ENCODE measurements around the gene BEX5.
"Not testable (repeated sequence)": the region's sequence is repeated elsewhere in the genome, so short reads cannot be mapped to it uniquely, and the experiment has no call there.

The BEX5 gene

DNA sequence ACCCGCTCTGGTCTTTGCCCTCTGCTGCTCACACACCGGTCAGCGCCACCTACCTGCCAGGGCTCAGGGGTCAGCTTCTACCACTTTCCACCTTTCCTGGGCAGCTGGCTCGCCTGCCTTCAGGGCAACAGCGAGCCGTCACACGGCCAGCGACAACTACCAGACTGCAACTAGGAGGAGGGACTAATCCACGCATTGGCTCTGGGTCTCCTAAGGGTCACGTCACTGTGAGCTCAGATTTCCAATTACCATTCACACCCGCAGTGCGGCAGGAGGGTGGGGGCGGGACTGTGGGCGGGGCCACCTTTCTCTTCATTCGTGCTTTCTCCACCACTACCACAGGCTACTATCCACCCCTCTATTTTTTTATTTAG is at the start of gene BEX5:
BEX5 (minus strand) TSS at position 172 of the 374 bp plus-strand sequence. CDS start 1,712 bp downstream, outside the sequence.
- DNase-seq (ENCODE audit: low read depth) = no peak

- no peak for DNase-seq (ENCODE audit: low read depth)
Observed at GRCh38 chrX:102185967-102186720, 30.4 kb upstream of the BEX5 start.

DNA sequence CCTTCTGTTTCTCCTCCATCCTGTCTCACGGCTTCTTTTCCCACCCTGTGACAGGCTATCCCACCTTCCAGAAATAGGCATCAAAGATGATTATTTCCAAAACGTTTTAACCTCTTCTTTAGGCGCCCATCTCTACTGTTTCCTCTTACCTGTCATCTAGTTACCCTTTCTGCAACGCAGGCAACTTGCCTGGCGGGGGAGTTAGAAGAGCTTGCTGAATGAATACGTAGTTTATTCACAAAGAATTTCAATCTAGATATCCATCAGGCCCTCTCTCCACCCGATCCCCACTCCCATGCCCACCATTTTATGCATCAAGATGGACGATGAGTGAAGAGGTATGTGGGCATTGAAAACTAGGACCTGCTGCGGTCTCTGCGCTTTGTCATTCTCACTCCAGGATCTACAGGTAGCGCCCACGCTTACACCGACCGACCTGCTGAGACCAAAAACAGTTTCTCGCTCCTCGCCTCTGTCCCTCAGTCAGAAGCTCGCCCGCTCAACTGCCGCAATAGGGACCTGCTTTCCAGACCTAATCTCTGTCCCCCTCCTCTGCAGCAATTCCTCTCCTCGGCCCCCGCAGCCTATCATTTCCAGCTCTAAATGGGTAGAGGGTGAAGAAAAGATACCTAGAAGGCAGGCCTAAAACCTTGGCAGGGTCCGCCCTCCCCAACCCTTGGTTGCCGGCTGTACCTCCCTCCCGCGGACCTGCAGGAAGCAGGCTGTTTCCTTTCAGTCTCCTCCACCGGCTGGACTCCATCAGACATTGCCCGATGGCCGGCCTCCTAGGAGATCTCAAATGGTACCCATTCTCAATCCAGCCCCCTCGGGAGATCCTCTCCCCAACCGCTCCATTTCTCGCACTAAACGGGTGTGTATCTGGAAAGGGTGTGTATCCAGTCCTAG is 624 bp downstream of the BEX5 start:
- DNase-seq (ENCODE audit: low read depth) = no peak

DNA sequence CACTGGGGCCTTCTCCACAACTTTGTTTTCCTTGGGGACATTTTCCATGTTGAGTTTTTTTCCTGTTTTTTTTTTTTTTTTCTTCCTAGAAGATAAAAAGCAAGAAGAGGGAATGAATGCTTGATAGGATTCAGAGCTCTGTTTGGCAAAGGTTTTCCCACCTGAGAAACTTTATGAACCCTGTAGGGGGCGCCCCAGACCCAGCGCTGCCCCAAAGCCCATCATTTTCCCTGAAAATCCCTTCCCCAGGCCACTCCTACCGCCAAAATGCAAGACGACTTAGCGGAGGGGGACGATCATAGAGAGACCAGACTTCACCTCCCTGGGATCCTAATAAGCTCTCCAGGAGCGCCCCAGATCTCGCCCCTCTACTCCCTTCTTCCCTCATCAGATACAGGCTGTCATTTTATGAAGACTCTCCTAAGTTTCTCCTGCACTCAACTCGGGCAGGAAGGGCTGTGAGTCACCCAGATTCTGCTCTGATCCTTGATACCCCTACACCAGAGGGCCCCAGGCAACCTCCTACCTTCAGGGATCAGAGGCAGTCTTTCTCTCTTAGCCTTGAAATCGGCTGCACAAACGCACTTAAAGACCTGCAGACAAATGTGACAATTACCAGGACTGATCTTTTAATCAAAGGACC is 1.4 kb downstream of the BEX5 start:
- DNase-seq (ENCODE audit: low read depth) = no peak

GRCh38 chrX:102142274-102142673 is 13.5 kb downstream of the BEX5 start, which contains the start of gene TCEAL6:
Gene TCEAL6, minus strand, starts transcription at chrX:102142481.
- not testable (repeated sequence) for DNase-seq (ENCODE audit: low read depth)

DNA sequence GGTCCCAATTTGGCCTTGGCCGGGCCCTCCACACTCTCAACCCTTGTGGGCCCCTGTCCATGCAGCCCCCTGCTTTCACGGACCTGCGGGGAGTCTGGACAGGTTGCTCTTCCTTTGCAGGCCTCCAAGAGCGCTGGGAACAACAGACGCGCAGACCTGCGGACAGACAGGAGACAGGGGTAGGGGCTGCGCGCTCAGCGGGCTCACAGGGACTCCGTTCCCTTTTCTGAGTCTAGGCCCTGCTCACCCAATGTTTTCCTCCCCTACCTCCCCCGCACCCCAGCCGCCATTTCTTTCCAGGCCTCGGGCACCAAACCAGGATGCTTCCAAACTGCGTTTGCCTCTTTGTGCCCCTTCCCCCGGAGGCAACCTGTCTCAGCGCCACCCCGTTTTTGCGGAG is 14.1 kb downstream of the BEX5 start:
- DNase-seq (ENCODE audit: low read depth) = not testable (repeated sequence)

DNA sequence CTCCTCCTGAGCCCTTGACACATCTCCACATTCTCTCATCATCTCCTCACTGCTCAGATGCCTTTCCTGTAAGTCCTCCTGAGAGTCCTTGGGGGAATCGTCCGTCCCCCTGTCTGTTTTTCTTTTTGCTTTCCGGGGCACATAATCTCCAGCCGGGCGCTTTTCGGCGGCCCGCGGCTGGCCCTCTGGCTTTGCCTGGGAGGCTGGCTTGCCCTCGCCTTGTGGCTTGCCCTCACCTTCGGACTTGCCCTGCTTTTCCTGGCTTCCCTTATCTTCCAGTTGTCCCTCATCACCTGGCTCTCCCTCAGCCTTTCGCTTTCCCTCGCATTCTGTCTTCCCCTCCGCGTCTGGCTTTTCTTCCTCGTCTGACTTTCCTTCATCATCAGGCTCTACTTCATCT is 14.9 kb downstream of the BEX5 start:
- not testable (repeated sequence) for DNase-seq (ENCODE audit: low read depth)

DNA sequence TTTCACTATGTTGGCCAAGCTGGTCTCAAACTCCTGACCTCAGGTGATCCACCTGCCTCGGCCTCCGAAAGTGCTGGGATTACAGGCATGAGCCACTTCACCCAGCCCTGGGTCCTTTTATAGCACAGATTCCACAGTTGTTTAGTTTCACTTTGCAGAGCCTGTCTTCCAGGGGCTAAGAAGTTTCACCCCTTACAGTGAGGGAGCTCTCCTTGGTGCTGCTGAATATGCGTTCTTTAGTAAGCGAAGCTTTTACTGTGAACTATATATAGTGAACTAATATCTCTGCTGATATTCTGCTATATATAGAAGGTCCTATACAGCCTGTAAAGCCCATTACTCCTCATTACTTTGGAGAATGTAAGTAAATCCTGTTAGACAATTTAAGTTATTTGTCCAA is 17.7 kb downstream of the BEX5 start:
- no peak for DNase-seq (ENCODE audit: low read depth)

DNA sequence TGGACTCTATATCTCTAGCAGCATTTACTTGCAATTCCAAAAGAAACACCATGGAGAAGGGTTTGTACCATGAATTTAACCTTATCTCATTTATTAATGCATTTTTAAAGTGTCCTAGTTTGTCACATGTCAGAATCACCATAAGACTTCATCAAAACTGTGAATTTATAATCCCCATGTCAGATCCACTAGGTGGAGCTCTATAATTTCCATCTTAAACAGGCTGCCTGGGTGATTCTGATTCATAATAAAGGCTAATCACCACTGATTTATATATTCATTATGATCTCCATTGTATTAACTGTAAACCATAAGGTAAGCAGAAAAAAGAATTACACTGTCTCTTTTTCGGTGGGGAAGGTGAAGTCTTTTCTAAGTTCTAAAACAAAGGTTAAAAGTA is 26.3 kb downstream of the BEX5 start:
- DNase-seq (ENCODE audit: low read depth) = no peak

DNA sequence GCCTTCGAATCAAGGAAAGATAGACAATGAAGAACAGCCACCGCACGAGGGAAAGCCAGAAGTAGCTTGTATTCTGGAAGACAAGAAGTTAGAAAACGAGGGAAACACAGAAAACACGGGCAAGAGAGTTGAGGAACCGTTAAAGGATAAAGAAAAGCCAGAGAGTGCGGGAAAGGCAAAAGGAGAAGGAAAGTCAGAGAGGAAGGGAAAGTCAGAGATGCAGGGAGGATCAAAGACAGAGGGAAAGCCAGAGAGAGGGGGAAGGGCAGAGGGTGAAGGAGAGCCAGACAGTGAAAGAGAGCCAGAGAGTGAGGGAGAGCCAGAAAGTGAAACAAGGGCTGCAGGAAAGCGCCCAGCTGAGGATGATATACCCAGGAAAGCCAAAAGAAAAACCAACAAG is 28.9 kb downstream of the BEX5 start:
- DNase-seq (ENCODE audit: low read depth) = no peak

- not testable (repeated sequence) for DNase-seq (ENCODE audit: low read depth)
Observed at GRCh38 chrX:102126080-102126818, 29.5 kb downstream of the BEX5 start.

DNA sequence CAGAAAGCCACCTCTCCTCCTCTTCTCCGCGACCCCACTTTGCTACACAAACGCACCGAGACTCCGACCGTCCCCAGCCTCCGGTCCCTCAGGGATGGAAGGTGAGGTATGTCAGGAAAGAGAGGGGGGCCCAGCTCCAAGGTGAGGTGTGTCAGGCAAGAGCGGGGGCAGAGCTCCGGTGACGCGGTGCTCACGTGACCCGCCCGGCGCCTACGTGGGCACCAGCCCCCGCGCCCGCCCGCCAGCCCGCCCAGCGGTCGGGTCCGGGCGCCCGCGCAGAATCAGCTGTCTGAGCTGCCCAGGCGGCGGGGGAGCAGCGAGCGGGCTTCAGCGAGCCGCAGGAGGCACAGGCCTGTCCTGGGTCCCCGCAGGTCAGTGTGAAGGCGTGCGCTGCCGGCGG is 30.3 kb downstream of the BEX5 start, which contains the start of gene TCEAL2:
TCEAL2 (plus strand) TSS at position 244 of the 400 bp plus-strand sequence. CDS start 1,152 bp downstream, outside the sequence.
- DNase-seq (ENCODE audit: low read depth) = not testable (repeated sequence)

GRCh38 chrX:102125014-102125413 is 30.8 kb downstream of the BEX5 start:
- not testable (repeated sequence) for DNase-seq (ENCODE audit: low read depth)

GRCh38 chrX:102115748-102116147 is 40.0 kb downstream of the BEX5 start:
- no peak for DNase-seq (ENCODE audit: low read depth)

- DNase-seq (ENCODE audit: low read depth) = no peak
Observed at GRCh38 chrX:102113367-102113766, 42.4 kb downstream of the BEX5 start.

All from stimulated activated CD8-positive, alpha-beta memory T cell treated with anti-CD3 and anti-CD28 coated beads, Interleukin-15, amount 100 ng/mL, for 24 hours (primary cell).